GM18870 (cell line): Measurements from ENCODE around the gene SKOR1.
A peak's percentile ranks its signal among the peaks of the same experiment; 100 is the strongest.

Experiments used
- ATAC-seq: cut with Tn5 transposase; IDR thresholded peaks from one replicate; pipeline ENCODE4 v1.9.1; 2021; ENCODE audit warnings: moderate library complexity; ENCODE audit not compliant: unreplicated experiment

SKOR1 gene

GRCh38 chr15:67829647-67830504 is 4.6 kb downstream of the SKOR1 start:
- ATAC-seq: no peak

- ATAC-seq: no peak
Measured at GRCh38 chr15:67831363-67831762, 6.1 kb downstream of the SKOR1 start.

DNA sequence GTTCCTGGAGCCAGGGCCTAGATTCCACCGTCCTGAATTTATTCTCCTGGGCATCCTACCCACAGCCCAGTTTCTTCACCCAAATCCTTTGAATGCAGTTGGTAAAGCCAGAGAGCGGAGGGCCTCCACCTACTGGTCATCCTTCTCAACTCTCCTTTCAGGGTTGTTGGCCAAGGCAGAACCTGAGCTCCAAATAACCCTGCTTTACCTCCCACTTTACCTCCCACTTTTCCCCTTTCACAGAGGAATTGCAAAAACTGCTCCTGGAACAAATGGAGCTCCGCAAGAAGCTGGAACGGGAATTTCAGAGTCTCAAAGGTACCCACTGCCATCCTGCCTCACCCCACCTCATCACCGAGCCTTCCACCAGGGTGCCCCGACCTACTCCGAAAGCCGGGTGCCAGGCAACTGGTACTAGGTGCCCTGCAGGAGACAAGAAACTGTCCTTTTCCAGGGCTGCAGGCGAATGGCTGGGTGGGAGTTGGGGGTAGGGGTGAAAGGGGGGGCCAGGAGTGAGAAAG is 6.8 kb downstream of the SKOR1 start:
- ATAC-seq: no peak

DNA sequence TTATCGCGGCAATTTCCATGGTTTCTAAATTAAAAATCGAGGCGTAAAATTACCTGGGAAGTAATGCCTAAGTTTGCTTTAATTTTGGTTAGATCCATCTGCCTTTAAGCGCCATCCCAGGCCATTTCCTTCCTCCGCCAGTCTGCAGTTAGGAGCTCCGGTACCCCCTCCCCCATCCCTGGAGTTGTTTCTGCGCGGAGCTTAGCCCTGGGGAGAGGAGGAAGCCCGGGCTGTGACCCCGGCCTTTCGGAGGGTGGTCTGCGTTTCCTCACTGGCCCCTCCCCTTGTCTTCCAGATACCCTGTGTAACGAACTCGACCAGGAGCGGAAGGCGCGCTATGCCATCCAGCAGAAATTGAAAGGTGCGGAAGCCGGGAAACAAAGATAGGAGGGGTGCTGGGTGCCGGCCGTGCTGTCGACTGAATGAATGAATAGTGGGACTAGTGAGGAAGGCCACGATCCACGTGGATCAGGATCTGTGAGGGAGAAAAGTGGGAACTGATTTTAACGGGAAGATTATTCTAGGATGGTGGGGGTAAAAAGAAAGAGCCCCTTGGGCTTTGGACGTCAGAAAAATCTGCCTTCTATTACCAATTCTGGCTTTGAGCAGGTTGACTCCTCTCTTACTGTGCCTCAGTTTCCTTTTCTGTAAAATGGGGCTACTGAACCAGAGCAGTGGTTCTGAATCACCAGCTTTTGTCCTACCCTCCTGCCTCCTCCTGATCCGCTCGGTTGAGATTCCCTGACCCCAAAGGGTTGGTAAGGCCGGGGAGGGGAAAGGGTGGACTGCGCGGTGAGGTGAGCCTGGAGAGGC is 7.8 kb downstream of the SKOR1 start:
- no peak for ATAC-seq

DNA sequence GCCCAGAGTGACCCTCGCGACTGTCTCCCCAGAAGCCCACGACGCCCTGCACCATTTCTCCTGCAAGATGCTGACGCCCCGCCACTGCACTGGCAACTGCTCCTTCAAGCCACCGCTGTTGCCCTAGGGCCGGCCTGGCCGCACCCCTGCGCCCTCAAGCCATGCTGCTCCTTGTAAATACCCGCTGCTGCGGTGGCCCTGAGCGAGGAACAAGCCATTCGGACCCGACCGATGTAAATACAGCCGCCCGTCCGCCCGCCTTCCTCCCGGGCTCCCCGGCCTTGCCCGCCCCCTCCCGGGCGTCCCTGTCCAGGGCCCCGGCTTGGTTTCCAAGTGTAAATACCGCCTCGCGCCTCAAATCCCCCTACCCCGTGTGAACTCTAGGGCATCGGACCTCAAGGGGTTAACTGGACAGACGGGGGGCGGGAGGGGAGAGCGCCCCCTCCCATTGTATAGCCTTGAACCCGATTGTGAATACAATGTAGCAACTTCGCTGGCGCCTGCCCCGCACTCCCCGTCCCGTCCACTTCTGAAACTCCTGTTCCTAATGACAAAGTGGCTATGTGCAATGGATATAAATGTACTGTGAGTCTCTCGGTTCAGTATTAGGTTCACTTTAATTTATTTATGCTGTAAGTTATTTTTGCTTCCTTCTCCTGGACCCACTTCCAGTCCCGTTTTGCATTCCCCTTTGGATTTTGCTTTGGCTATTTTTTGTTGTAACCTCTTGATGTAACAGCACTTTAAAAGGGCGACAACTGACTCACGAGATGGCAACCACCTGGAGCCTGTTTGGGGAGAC is 8.6 kb downstream of the SKOR1 start:
- ATAC-seq: no peak

- ATAC-seq: no peak
Measured at GRCh38 chr15:67834581-67835296, 9.4 kb downstream of the SKOR1 start.

GRCh38 chr15:67835297-67836133 is 10.2 kb downstream of the SKOR1 start:
- ATAC-seq: no peak

- no peak for ATAC-seq
Measured at GRCh38 chr15:67836134-67836455, 10.8 kb downstream of the SKOR1 start.

- no peak for ATAC-seq
Measured at GRCh38 chr15:67836477-67836876, 11.2 kb downstream of the SKOR1 start.

DNA sequence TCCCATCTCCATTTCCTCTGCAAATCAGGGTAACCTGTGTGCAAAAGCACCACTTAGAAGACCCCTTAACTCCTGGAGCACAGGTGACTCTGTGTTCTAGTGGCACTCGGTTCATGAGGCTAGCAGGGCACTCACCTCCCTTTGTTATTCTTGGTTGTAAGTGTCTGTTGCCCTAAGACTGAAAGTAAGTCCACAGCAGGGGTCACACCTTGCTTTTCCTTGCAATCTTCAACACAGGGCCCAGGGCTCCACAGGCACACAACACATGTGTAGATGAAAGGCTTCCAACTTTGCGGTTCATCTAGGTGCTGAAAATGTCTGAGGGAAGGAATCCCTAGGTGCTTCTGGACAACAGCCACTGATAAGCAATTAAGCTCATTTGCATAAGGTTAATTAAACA is 11.6 kb downstream of the SKOR1 start:
- ATAC-seq: no peak

DNA sequence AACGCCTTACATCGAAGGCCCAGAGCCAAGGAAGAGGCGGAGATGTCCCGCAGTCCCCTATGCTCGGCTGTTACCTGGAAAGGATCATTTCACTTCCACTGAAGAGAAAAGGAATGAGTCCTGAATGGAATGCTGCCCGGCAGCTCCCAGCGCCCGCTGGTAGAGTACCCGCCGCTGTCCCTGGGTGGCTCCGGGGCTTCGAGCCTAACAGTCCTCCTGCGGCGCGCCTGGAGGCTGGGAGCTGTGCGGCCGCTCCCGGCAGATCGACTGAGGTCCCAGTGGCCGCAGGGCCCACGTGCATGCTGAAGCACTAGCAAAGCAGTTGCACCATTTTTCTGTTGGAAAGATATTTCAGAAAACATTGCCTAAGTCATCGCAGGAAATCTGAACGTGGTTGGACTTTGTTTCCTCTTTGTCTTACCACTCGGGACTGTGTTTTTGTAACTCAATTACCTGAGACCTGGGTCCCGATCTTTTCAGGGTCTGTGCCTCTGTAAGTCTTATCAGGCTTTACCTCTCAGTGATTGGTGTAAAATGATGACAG is 13.6 kb downstream of the SKOR1 start:
- ATAC-seq: no peak

GRCh38 chr15:67839499-67839928 is 14.2 kb downstream of the SKOR1 start:
- ATAC-seq: no peak

DNA sequence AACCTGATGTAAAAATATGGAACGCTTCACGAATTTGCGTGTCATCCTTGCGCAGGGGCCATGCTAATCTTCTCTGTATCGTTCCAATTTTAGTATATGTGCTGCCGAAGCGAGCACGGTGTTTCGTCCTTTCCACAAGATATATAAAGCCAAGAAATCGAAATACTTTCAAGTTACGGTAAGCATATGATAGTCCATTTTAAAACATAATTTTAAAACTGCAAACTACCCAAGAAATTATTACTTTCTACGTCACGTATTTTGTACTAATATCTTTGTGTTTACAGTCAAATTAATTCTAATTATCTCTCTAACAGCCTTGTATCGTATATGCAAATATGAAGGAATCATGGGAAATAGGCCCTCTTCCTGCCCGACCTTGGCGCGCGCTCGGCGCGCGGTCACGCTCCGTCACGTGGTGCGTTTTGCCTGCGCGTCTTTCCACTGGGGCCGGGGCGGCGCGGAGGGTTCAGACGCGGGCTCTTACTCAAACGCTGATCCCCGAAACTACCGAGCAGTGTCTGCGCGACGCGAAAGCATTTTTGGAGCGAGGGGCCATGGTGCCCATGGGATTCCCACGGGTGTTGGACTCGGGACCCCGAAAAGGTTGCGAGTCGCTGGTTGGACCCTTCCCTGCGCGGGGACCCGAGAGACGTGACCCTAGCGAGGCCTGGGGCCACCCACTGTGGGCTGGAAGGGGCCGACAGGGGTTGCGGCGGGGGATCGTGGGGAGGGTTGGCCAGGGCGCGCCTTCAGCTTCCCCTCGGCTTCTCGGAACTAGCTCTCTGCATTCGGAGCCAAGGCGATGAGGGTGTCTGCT is 14.8 kb downstream of the SKOR1 start, which contains the start of gene RNU6-1:
TSS of gene RNU6-1 (minus strand) at position 117 of the 820 bp plus-strand sequence.
- ATAC-seq: peak; percentile 69

DNA sequence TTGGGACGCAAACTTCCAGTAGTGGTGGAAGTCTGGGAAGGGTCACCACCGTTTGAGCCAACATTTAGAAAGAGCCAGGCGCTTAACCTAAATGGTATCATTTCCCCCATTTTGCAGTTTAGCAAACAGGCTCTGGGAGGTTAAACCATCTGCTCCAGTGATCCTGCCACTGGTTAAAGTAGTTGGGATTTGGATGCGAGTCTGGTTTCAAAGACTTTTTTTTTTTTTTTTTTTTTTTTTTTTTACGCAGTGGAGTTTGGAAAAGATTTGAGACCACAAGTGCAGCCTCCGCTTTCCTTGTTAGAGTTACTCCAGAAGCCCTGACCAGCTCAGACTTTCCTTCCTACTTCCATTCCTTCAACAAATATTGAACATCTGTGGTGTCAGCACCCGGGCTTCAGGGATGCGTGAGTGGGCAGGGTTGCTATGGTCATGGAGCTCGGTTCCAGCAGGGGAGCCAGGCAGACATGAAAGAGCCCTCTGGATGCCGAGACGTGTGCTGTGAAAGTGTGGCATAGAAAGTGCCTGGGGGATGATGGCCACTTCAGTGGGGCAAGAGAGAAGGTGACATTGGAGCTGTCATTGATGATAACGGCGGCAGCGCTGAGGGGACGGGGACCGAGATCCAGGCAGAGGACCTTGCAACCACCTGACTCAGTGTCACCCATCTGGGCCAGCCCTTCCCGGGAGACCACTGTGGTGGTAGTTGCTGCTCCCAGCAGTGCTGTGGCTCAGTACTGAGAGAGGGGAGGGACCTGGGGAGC is 15.6 kb downstream of the SKOR1 start:
- ATAC-seq: peak; percentile 3

DNA sequence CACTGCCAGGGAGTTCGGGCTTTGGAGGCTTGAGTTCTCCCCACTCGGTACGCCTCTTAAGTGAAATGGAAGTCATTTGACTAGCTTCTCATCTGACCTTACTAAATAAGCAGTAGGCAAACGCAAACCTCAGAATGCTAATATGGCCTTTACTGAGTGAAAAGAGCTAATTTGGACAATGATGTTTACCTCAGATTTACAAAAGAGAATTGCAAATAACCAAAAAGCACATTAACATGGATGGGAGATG is 16.1 kb downstream of the SKOR1 start:
- no peak for ATAC-seq

DNA sequence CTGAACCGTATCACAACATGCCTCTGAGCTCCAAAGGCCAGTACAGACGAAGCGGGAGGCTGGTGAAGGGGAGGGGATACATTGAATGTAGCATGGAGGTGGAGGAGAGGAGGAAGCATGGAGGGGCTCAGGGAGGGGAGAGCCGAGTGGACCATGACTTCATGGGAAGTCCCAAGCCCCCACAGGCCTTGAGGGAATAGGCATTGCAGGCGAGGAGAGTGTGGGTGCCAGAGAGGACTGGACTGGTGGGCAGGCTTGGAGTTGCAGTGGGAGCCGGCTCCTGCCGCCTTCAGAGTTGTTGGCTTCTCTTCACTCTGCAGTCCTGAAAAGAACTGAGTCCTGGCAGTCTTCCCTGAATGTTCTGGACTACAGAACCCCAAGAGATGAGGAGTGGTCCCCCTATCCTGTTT is 17.8 kb downstream of the SKOR1 start:
- ATAC-seq: no peak

GRCh38 chr15:67843571-67844387 is 18.5 kb downstream of the SKOR1 start:
- ATAC-seq: no peak
